ENCODE data around the gene PRPF38A. TPM values are rescaled to one million over a fixed set of nuclear protein-coding genes. Genes with fewer than 3 reads are reported as not detected.
A peak's percentile ranks its signal among the peaks of the same experiment; 100 is the strongest.

PRPF38A gene
- polyA plus RNA-seq, 3 donors: 19.7 to 30.9 (median 25.2) TPM

GRCh38 chr1:52359676-52360594 lies 44.5 kb upstream of the PRPF38A start:
- Histone ChIP-seq H3K36me3 (replicated peaks in 1 of 2; ENCODE audit: control insufficient read depth in 1 of 2, insufficient read depth in 2 of 2, low read length in 2 of 2) (peaks cover 78 to 91% of the 10 kb centered on the region in 2 donors), H3K27me3 (ENCODE audit: control insufficient read depth in 2 of 2, insufficient read depth in 2 of 2, low read length in 2 of 2) (no peaks in the 10 kb centered on the region), H3K9me3 (replicated peaks in 1 of 2; ENCODE audit: control insufficient read depth in 1 of 2, insufficient read depth in 1 of 2, low read length in 2 of 2) (no peaks in the 10 kb centered on the region), H3K27ac (ENCODE audit: low read depth in 1 of 2, low read length in 2 of 2) (no peak overlapping the region), H3K4me3 (replicated peaks in 1 of 3; ENCODE audit: low read depth in 2 of 3, low read length in 3 of 3) (no peak overlapping the region), H2AFZ (ENCODE audit: insufficient read depth, low read depth, low read length, poor library complexity, severe bottlenecking) (no peak overlapping the region), H3K79me2 (ENCODE audit: insufficient read depth, low read length) (peaks cover 22% of the 10 kb centered on the region), H4K20me1 (ENCODE audit: insufficient read depth, low read length) (peaks cover 12% of the 10 kb centered on the region), H3K4me2 (replicated peaks; ENCODE audit: extremely low read depth, low read length, poor library complexity, severe bottlenecking) (no peak overlapping the region), H3K4me1 (ENCODE audit: control insufficient read depth in 1 of 2, insufficient read depth in 2 of 2, low read length in 2 of 2) (peaks cover 7 to 8% of the 10 kb centered on the region in 2 donors), H3K9ac (ENCODE audit: insufficient read depth, low read length, poor library complexity, severe bottlenecking) (no peak overlapping the region)
- intact Hi-C loops (cut with micrococcal nuclease): no loop called here
- peaks cover 0 to 2% (median 0%) of the 10 kb centered on the region in 3 donors for H3K27me3 Mint-ChIP-seq (ENCODE audit: low read depth in 3 of 3)
- no peak for DNase-seq
- no peak overlapping the region for H3K4me3 Mint-ChIP-seq
- H3K36me3 Mint-ChIP-seq: peaks cover 77 to 88% of the 10 kb centered on the region in 2 donors
- peaks cover 0 to 2% (median 0%) of the 10 kb centered on the region in 7 donors for H3K9me3 Mint-ChIP-seq
- peaks cover 9% of the 10 kb centered on the region for H3K4me1 Mint-ChIP-seq
- 99% methylated on average over 17 of the region's 24 CpGs for WGBS (ENCODE audit: insufficient coverage)
- TF ChIP-seq, protein P1, sequence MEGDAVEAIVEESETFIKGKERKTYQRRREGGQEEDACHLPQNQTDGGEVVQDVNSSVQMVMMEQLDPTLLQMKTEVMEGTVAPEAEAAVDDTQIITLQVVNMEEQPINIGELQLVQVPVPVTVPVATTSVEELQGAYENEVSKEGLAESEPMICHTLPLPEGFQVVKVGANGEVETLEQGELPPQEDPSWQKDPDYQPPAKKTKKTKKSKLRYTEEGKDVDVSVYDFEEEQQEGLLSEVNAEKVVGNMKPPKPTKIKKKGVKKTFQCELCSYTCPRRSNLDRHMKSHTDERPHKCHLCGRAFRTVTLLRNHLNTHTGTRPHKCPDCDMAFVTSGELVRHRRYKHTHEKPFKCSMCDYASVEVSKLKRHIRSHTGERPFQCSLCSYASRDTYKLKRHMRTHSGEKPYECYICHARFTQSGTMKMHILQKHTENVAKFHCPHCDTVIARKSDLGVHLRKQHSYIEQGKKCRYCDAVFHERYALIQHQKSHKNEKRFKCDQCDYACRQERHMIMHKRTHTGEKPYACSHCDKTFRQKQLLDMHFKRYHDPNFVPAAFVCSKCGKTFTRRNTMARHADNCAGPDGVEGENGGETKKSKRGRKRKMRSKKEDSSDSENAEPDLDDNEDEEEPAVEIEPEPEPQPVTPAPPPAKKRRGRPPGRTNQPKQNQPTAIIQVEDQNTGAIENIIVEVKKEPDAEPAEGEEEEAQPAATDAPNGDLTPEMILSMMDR (IDR thresholded peaks at IDR 0.05): no peak
- H3K27ac Mint-ChIP-seq: peak overlapping the region in 3 of 7 donors; percentile 38 to 58 (median 54)

DNA sequence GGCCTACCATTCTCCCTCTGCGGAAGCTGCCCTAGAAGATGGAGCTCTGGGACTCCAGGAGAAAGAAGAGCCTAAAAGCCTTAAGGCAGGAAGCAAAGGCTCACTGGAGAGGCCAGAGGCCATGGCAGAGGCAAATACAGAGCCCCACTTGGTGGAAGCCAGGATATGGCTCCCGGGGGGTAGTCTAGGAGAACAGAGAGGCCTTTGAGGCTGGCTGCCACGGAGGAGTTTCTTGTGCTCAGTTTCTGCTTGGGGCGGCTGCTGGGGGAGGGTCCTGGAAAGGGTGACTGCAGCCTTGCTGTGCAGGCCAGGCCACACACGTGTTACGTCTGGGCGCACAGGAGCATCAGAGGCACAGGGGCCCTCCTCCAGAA lies 43.8 kb upstream of the PRPF38A start:
- no peak for DNase-seq
- no peak overlapping the region for H3K4me3 Mint-ChIP-seq
- no peaks in the 10 kb centered on the region for H3K27me3 ChIP-seq (ENCODE audit: control insufficient read depth in 2 of 2, insufficient read depth in 2 of 2, low read length in 2 of 2)
- H3K9me3 Mint-ChIP-seq: peaks cover 0 to 2% (median 0%) of the 10 kb centered on the region in 7 donors
- no peak overlapping the region for H3K9ac ChIP-seq (ENCODE audit: insufficient read depth, low read length, poor library complexity, severe bottlenecking)
- H2AFZ ChIP-seq (ENCODE audit: insufficient read depth, low read depth, low read length, poor library complexity, severe bottlenecking): no peak overlapping the region
- peaks cover 71 to 82% of the 10 kb centered on the region in 2 donors for H3K36me3 Mint-ChIP-seq
- peaks cover 13% of the 10 kb centered on the region for H4K20me1 ChIP-seq (ENCODE audit: insufficient read depth, low read length)
- intact Hi-C loops (cut with micrococcal nuclease): no loop called here
- H3K4me2 ChIP-seq (replicated peaks; ENCODE audit: extremely low read depth, low read length, poor library complexity, severe bottlenecking): no peak overlapping the region
- 100% methylated on average over 6 of the region's 7 CpGs for WGBS (ENCODE audit: insufficient coverage)
- H3K27ac Mint-ChIP-seq: peak overlapping the region in 2 of 7 donors; percentile 38 to 64
- peaks cover 29% of the 10 kb centered on the region for H3K79me2 ChIP-seq (ENCODE audit: insufficient read depth, low read length)
- H3K27me3 Mint-ChIP-seq (ENCODE audit: low read depth in 3 of 3): peaks cover 0 to 2% (median 0%) of the 10 kb centered on the region in 3 donors
- H3K9me3 ChIP-seq (replicated peaks in 1 of 2; ENCODE audit: control insufficient read depth in 1 of 2, insufficient read depth in 1 of 2, low read length in 2 of 2): no peaks in the 10 kb centered on the region
- H3K4me1 ChIP-seq (ENCODE audit: control insufficient read depth in 1 of 2, insufficient read depth in 2 of 2, low read length in 2 of 2): peaks cover 13 to 15% of the 10 kb centered on the region in 2 donors
- TF ChIP-seq, protein P1 (IDR thresholded peaks at IDR 0.05): no peak
- peaks cover 72 to 84% of the 10 kb centered on the region in 2 donors for H3K36me3 ChIP-seq (replicated peaks in 1 of 2; ENCODE audit: control insufficient read depth in 1 of 2, insufficient read depth in 2 of 2, low read length in 2 of 2)
- H3K4me3 ChIP-seq (replicated peaks in 1 of 3; ENCODE audit: low read depth in 2 of 3, low read length in 3 of 3): no peak overlapping the region
- peaks cover 15% of the 10 kb centered on the region for H3K4me1 Mint-ChIP-seq
- no peak overlapping the region for H3K27ac ChIP-seq (ENCODE audit: low read depth in 1 of 2, low read length in 2 of 2)

Data from CD14-positive monocyte (primary cell).